AG08395 (cell line): ENCODE measurements around the gene ARHGAP9.
"Not testable (repeated sequence)": the region's sequence is repeated elsewhere in the genome, so short reads cannot be mapped to it uniquely, and the experiment has no call there.

Experiments used
- DNase-seq: peaks from one replicate; pipeline ENCODE4 v3.0.0; 2012; ENCODE audit warnings: mixed read lengths, low spot score

Gene ARHGAP9

DNA sequence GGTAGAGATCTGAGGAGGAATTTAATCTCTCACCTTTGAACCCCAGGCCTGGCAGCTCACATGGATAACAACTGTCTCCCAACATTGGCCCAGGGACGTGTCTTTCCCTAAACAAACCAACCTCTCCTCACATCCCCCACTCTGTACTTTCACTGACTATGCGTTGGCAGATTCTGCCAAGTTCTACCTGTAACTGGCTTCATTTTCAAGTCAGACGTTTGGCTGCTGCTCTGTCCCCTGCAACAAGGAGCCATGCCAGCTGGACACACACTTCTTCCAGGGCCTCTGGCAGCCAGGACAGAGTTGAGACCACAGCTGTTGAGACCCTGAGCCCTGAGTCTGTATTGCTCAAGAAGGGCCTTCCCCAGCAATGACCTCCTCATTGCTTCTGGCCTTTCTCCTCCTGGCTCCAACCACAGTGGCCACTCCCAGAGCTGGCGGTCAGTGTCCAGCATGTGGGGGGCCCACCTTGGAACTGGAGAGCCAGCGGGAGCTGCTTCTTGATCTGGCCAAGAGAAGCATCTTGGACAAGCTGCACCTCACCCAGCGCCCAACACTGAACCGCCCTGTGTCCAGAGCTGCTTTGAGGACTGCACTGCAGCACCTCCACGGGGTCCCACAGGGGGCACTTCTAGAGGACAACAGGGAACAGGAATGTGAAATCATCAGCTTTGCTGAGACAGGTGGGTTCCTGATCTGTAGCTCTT, 45.0 kb downstream of the ARHGAP9 start, which contains the start of gene INHBC:
Gene INHBC (plus strand): TSS at position 268 of the 707 bp plus-strand sequence. CDS start 103 bp downstream, at position 371.
- no peak for DNase-seq

DNA sequence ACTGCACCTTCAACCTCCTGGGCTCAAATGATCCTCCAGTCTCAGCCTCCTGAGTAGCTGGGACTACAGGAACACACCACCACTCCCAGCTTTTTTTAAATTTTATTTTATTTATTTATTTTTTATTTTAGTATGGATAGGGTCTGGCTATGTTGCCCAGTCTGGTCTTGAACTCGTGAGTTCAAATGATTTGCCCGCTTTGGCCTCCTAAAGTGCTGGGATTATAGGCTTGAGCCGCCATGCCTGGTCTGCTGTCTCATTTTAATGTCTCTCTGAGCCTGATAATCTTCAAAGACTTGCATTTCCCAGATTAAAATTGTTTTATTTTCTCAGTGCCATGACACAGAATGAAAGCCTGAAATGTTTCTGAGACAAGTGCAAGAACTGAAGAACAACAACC, 46.3 kb downstream of the ARHGAP9 start:
- no peak for DNase-seq

DNA sequence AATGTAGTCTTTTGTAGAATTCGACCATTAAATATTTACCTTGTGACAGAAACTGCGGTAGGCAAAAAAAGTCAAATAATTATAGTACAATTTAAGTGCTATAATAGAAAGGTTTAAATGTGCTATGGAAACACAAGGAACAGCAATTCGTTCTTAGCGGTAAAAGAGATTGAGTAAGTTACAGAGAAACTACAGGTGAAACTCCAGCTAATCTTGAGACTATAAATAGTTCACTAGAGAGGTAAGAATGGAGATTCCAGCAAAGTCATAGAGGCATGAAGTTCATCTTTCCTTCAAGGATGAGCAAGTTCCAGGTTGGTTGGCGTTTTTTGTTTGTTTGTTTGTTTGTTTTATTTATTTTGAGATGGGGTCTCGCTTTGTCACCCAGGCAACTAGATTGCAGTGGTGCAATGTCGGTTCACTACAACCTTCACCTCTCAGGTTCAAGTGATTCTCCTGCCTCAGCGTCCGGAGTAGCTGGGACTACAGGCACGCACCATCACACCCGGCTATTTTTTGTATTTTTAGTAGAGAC, 47.9 kb downstream of the ARHGAP9 start:
- no peak for DNase-seq

DNA sequence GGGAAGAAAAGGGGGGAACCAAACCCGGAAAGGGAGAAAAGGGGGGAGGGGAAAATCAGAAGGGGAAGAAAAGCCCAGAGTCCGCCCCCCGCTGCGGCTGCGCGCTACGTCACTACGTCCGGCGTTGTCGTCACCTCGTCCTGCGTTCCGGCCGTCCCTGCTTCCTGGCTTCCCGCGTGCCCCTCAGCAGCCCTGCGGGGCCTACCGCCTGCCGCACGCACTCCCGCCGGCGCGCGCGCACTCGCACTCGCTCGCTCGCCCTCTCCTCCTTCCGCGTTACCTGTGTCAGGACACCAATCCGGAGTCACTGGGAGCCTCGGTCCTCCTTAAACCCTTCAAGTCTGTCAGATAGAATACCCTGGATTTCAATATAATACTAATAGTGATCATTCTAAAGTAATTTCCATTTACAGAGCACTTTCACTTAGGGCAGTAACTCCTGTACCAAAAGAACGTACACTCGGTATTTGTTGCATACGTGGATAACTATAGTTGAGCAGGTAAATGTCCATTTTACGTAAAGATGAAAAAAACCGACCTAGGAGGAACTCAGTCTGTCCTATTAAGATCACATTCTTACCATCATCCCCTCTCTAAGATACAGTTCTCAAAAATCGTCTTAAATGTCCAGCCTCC, 48.6 kb downstream of the ARHGAP9 start, which contains the start of gene R3HDM2:
Gene R3HDM2 (minus strand): TSS at position 113 of the 636 bp plus-strand sequence. CDS start 120,615 bp downstream, outside the sequence.
- DNase-seq, result peak; percentile 99

DNA sequence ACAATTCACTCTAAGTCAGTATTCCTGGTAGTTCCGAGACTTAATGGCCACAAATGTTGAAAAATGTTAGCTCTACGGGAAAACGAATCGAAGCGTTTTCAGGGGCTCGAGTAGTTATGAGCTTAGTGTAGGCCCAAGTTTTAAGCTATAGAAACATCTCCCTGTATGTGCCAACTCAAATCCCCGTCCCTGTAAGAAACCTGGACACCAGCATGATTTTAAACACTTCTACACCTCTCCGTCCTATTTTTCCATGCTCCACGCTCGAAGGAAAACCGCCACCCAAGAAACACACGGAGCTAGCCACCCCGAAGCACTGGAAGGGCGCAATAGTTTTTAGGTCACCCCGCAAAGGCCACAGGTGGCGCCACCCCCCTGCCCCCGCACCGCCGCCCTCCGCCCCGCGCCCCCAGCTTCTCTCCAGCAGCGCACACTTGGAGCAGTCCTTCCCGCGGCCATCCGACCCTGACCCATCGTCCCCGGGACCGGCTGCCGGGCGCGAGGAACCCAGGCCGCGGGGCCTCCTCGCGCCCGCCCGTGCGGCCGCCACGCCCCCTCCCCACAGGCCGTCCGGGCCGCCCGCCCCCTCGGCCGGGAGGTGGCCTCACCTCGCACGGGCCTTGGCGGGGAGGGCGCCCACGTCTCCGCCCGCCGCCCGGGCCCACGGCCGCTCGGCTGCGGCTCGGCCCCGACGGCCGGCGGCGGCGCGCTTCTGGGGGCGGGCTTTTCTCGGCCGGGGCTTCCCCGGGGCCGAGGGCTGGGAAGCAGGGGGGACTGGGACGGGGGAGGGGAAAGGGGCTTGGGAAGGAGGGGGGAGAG, 49.3 kb downstream of the ARHGAP9 start:
- peak; percentile 15 for DNase-seq

DNA sequence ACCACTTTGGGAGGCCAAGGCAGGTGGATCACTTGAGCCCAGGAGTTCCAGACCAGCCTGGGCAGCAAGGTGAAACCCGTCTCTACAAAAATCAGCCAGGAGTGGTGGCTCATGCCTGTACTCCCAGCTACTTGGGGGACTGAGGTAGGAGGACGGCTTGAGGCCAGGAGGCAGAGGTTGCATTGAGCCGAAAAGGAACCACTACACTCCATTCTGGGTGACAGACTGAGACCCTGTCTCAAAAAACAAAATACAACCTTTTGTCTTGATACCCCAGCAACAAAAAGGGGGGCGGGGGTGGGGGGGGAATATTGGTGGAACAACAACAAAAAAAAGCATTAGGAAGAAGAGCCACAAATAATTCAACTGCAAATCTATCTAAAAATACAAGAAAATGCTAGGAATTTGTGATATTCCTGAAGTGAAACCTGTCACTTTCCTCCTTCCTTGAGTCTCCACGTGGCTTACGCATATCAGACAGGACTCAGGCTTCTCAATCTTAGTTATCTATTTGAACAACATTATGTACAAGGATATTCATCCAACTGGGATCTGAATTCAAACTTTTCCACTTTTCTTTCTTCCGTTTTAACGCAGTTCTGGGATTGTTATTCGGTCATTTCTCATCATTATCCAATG, 50.1 kb downstream of the ARHGAP9 start:
- no peak for DNase-seq

DNA sequence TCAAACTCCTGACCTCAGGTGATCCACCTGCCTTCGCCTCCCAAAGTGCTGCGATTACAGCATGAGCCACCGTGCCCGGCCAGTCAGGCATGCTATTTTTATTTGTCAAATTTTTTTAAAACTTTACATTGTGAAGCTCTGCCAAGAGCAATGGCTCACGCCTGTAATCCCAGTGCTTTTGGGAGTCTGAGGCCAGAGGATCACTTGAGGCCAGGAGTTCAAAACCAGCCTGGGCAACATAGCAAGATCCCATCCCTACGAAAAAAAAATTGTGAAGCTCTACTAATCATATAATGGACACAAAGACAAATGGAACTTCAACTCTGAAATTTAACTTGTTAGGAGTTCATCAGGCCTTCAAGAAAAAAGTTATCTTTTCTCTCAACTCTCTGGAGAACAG, 50.7 kb downstream of the ARHGAP9 start:
- DNase-seq, result no peak

DNA sequence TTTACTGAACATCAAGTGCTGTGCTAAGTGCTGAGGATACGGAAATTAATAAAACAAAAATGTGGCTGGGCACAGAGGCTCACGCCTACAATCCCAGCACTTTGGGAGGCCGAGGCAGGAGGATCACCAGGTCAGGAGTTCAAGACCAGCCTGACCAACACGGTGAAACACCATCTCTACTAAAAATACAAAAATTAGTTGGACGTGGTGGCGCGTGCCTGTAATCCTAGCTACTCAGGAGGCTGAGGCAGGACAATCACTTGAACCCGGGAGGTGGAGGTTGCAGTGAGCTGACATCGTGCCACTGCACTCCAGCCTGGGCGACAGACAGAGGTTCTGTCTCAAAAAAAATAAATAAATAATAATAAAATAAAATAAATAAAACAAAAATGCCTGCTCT, 52.7 kb downstream of the ARHGAP9 start:
- DNase-seq, result not testable (repeated sequence)
